HG03439 (cell line): ENCODE data around the gene CLNK.

ENCODE experiments used
- ATAC-seq: cut with Tn5 transposase; IDR thresholded peaks from one replicate; pipeline ENCODE4 v1.9.1; 2021; ENCODE audit warnings: mild to moderate bottlenecking, moderate library complexity; ENCODE audit not compliant: unreplicated experiment

CLNK gene

GRCh38 chr4:10460313-10461047, 224.1 kb downstream of the CLNK start:
- ATAC-seq, result no peak

GRCh38 chr4:10459305-10459704, 225.3 kb downstream of the CLNK start:
- no peak for ATAC-seq

GRCh38 chr4:10458177-10458576, 226.4 kb downstream of the CLNK start:
- no peak for ATAC-seq

GRCh38 chr4:10457255-10457801, 227.2 kb downstream of the CLNK start, which contains the start of gene ZNF518B:
ZNF518B (minus strand) TSS chr4:10457426; CDS start chr4:10446328, 11,098 bp downstream.
- ATAC-seq, result peak; percentile 76

- ATAC-seq, result peak; percentile 58
These were observed 227.8 kb downstream of the CLNK start for GRCh38 chr4:10456595-10457254.

- no peak for ATAC-seq
These were observed 228.3 kb downstream of the CLNK start for GRCh38 chr4:10456260-10456594.

- no peak for ATAC-seq
These were observed 229.4 kb downstream of the CLNK start for GRCh38 chr4:10455133-10455532.

- ATAC-seq, result no peak
These were observed 229.8 kb downstream of the CLNK start for GRCh38 chr4:10454726-10455125.

- ATAC-seq, result no peak
These were observed 230.4 kb downstream of the CLNK start for GRCh38 chr4:10454121-10454520.

GRCh38 chr4:10448991-10449390, 235.6 kb downstream of the CLNK start:
- no peak for ATAC-seq

GRCh38 chr4:10442976-10443375, 241.6 kb downstream of the CLNK start:
- ATAC-seq, result no peak

GRCh38 chr4:10441512-10441911, 243.1 kb downstream of the CLNK start:
- ATAC-seq, result no peak

GRCh38 chr4:10438924-10439323, 245.6 kb downstream of the CLNK start:
- no peak for ATAC-seq

- ATAC-seq, result no peak
These were observed 246.8 kb downstream of the CLNK start for GRCh38 chr4:10437735-10438134.
